Dendritic cell treated with granulocyte-macrophage colony-stimulating factor and Interleukin-4, amounts not matched to agents 40 ng/mL and 50 ng/mL, for 4 days (primary cell): ENCODE data around the gene SYT1.

Experiments used
- H3K27ac Mint-ChIP-seq: one replicate; pipeline ENCODE4 v1.8.0; 2022; ENCODE audit warnings: mild to moderate bottlenecking, mixed read lengths
- H3K27me3 Mint-ChIP-seq: one replicate; pipeline ENCODE4 v1.8.0; 2022; ENCODE audit warnings: mild to moderate bottlenecking, mixed read lengths
- H3K36me3 Mint-ChIP-seq: one replicate; pipeline ENCODE4 v1.8.0; 2022; ENCODE audit warnings: low read depth, mixed read lengths
- H3K4me1 Mint-ChIP-seq: one replicate; pipeline ENCODE4 v1.8.0; 2022; ENCODE audit warnings: low read depth, mixed read lengths
- H3K4me3 Mint-ChIP-seq: one replicate; pipeline ENCODE4 v1.8.0; 2022; ENCODE audit warnings: mild to moderate bottlenecking, moderate library complexity, mixed read lengths
- H3K9me3 Mint-ChIP-seq: one replicate; pipeline ENCODE4 v1.8.0; 2022; ENCODE audit warnings: mixed read lengths
- intact Hi-C: fragments of 100-400 bp; cut with micrococcal nuclease; formaldehyde crosslinking; loops from one replicate; pipeline ENCODE4 v1.15.0; 2022

SYT1 gene

DNA sequence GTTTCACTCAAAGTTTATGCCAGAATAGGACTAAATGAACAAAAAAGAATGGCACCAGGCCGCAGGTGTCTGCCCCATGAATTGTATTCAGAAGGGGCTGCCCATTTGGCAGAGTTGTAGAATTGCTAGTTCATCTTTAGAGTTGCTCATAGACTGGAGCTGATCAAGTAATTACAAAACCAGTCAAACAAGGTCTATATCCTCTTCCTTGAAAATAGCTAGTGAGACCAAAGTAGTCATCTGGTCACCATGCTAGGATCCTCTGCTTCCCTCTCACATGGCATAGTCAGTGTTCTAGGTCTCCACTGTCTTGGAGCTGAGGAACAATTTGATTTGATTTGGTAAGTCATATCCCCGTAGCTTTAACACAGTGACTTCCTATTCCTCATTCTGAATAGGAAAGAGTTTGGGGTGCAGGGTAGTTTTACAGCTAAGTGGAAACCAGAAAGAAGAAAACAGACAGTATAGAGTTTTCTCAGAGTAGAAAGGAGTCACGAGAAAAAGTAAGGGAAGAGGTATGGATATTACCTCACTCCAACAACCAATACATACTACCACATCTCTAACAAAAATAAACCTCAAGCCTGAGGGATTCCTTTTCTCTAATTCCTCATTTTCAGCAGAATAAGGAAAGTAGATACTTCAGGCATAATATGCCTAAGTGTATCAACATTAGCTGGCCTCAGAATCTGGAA, 574.1 kb downstream of the SYT1 start:
- H3K27me3 Mint-ChIP-seq: no peaks in the 10 kb centered on the region
- no peaks in the 10 kb centered on the region for H3K9me3 Mint-ChIP-seq
- no peak overlapping the region for H3K27ac Mint-ChIP-seq
- intact Hi-C loops: no loop called here
- H3K4me3 Mint-ChIP-seq: no peak overlapping the region
- H3K4me1 Mint-ChIP-seq: no peaks in the 10 kb centered on the region
- H3K36me3 Mint-ChIP-seq: no peaks in the 10 kb centered on the region

GRCh38 chr12:79439175-79439825, 574.7 kb downstream of the SYT1 start:
- intact Hi-C loops: no loop called here
- Mint-ChIP-seq H3K9me3 (no peaks in the 10 kb centered on the region), H3K4me3 (no peak overlapping the region), H3K4me1 (no peaks in the 10 kb centered on the region), H3K27me3 (no peaks in the 10 kb centered on the region), H3K36me3 (no peaks in the 10 kb centered on the region), H3K27ac (no peak overlapping the region)

GRCh38 chr12:79441534-79441933, 577.0 kb downstream of the SYT1 start:
- H3K4me3 Mint-ChIP-seq: no peak overlapping the region
- intact Hi-C loops: no loop called here
- H3K27ac Mint-ChIP-seq: no peak overlapping the region
- H3K4me1 Mint-ChIP-seq: no peaks in the 10 kb centered on the region
- no peaks in the 10 kb centered on the region for H3K27me3 Mint-ChIP-seq
- no peaks in the 10 kb centered on the region for H3K9me3 Mint-ChIP-seq
- H3K36me3 Mint-ChIP-seq: no peaks in the 10 kb centered on the region

- no peaks in the 10 kb centered on the region for H3K36me3 Mint-ChIP-seq
- no peak overlapping the region for H3K4me3 Mint-ChIP-seq
- no peaks in the 10 kb centered on the region for H3K4me1 Mint-ChIP-seq
- no peaks in the 10 kb centered on the region for H3K9me3 Mint-ChIP-seq
- no peak overlapping the region for H3K27ac Mint-ChIP-seq
- H3K27me3 Mint-ChIP-seq: no peaks in the 10 kb centered on the region
- intact Hi-C loops: no loop called here
These were observed 577.8 kb downstream of the SYT1 start for GRCh38 chr12:79442396-79442795.

DNA sequence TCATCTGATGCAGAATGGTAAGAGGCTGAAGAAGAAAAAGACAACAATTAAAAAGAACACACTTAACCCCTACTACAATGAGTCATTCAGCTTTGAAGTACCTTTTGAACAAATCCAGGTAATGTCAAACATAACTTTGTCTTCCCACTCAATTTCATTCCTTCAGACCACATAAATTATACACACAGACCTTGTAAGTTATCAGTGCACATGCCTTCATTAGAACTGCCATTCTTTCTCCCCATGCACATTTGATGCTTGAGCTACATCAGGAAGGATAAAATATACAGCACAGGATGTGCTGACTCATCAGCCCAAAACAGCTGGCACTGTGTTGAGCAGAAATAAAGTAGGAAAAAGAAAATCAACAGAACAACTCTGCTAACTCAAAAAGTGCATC, 579.5 kb downstream of the SYT1 start:
- H3K9me3 Mint-ChIP-seq: no peaks in the 10 kb centered on the region
- no peaks in the 10 kb centered on the region for H3K27me3 Mint-ChIP-seq
- no peaks in the 10 kb centered on the region for H3K36me3 Mint-ChIP-seq
- no peaks in the 10 kb centered on the region for H3K4me1 Mint-ChIP-seq
- no peak overlapping the region for H3K4me3 Mint-ChIP-seq
- intact Hi-C loops: no loop called here
- no peak overlapping the region for H3K27ac Mint-ChIP-seq

GRCh38 chr12:79448816-79449215, 584.2 kb downstream of the SYT1 start:
- Mint-ChIP-seq H3K4me3 (no peak overlapping the region), H3K36me3 (no peaks in the 10 kb centered on the region), H3K4me1 (no peaks in the 10 kb centered on the region), H3K27me3 (no peaks in the 10 kb centered on the region), H3K27ac (no peak overlapping the region), H3K9me3 (no peaks in the 10 kb centered on the region)
- intact Hi-C loops: no loop called here

DNA sequence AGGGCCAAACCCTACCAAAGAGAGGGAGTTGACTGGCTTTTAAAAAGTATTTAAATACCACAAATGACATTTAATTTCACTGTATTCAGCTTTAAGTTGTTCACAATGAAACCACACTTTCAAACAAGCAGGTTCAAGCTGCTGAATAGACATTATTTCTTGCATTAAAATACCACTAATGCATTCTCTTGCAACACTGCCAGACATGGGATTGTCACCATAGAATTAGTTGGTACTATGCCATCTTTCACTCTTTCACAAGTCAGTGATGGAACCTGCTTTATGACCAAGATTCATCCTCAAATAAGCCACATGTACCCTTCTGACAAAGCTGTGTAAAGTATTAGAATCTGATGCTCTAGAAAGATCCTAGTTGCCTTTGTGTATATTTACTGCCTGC, 586.8 kb downstream of the SYT1 start:
- Mint-ChIP-seq H3K27me3 (no peaks in the 10 kb centered on the region), H3K36me3 (no peaks in the 10 kb centered on the region)

GRCh38 chr12:79451978-79452377, 587.4 kb downstream of the SYT1 start:
- Mint-ChIP-seq H3K27me3 (no peaks in the 10 kb centered on the region), H3K36me3 (no peaks in the 10 kb centered on the region), H3K4me1 (no peaks in the 10 kb centered on the region), H3K9me3 (no peaks in the 10 kb centered on the region), H3K4me3 (no peak overlapping the region), H3K27ac (no peak overlapping the region)
- intact Hi-C loops: no loop called here

More for the DNA sequence above, 586.8 kb downstream of the SYT1 start:
- no peaks in the 10 kb centered on the region for H3K4me1 Mint-ChIP-seq
- no peak overlapping the region for H3K4me3 Mint-ChIP-seq
- no peaks in the 10 kb centered on the region for H3K9me3 Mint-ChIP-seq
- intact Hi-C loops: no loop called here
- H3K27ac Mint-ChIP-seq: no peak overlapping the region

- Mint-ChIP-seq H3K9me3 (no peaks in the 10 kb centered on the region), H3K27ac (no peak overlapping the region), H3K4me3 (no peak overlapping the region), H3K27me3 (no peaks in the 10 kb centered on the region), H3K36me3 (no peaks in the 10 kb centered on the region), H3K4me1 (no peaks in the 10 kb centered on the region)
- intact Hi-C loops: no loop called here
These were observed 588.3 kb downstream of the SYT1 start for GRCh38 chr12:79452906-79453305.

DNA sequence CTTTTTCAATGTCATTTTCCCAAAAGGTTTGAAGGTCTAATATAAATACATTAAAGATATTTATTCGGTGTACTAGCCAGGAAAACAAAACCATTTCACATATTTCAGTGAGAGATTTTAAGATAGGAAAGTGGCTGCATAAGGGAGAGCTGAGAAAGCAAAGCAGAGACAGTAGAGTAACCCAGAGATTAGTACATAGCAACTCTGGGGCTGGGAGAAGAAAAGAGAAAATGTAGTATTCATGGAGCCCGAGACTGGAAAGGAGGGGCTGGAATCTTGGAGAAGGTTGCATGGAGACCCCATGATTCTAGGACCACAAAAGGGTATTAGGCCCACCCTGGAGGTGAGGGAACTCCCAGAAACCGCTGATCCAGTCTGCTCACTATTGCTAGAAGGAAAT, 589.2 kb downstream of the SYT1 start:
- H3K27ac Mint-ChIP-seq: no peak overlapping the region
- no peaks in the 10 kb centered on the region for H3K4me1 Mint-ChIP-seq
- no peaks in the 10 kb centered on the region for H3K36me3 Mint-ChIP-seq
- H3K4me3 Mint-ChIP-seq: no peak overlapping the region
- intact Hi-C loops: no loop called here
- no peaks in the 10 kb centered on the region for H3K9me3 Mint-ChIP-seq
- H3K27me3 Mint-ChIP-seq: no peaks in the 10 kb centered on the region

- H3K27ac Mint-ChIP-seq: no peak overlapping the region
- no peaks in the 10 kb centered on the region for H3K9me3 Mint-ChIP-seq
- H3K4me1 Mint-ChIP-seq: no peaks in the 10 kb centered on the region
- intact Hi-C loops: no loop called here
- H3K4me3 Mint-ChIP-seq: no peak overlapping the region
- no peaks in the 10 kb centered on the region for H3K36me3 Mint-ChIP-seq
- H3K27me3 Mint-ChIP-seq: no peaks in the 10 kb centered on the region
These were observed 589.8 kb downstream of the SYT1 start for GRCh38 chr12:79454338-79454843.

GRCh38 chr12:79455286-79455685, 590.7 kb downstream of the SYT1 start:
- intact Hi-C loops: no loop called here
- Mint-ChIP-seq H3K4me1 (no peaks in the 10 kb centered on the region), H3K27ac (no peak overlapping the region), H3K4me3 (no peak overlapping the region), H3K36me3 (no peaks in the 10 kb centered on the region), H3K9me3 (no peaks in the 10 kb centered on the region), H3K27me3 (no peaks in the 10 kb centered on the region)

DNA sequence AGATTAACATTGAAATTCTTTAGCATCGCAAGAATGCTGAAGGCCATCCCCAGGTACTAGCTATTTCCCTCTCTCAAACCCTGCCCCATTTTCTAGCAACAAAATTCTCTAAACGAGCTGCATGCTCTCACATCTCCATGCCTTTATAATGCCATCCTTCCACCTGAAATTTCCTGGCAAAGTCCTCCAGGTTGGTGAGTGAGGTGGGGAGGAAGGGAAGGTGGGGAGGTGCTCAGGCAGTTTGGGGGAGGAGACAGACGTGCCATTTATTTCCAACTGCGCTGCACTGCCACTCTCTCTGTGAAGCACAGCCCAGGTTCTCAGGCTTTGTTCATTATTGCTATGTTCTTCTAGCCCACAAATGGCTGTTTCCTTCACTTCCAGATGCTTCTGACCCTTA, 617.7 kb downstream of the SYT1 start:
- no peak overlapping the region for H3K27ac Mint-ChIP-seq
- H3K4me3 Mint-ChIP-seq: no peak overlapping the region
- H3K27me3 Mint-ChIP-seq: no peaks in the 10 kb centered on the region
- no peaks in the 10 kb centered on the region for H3K4me1 Mint-ChIP-seq
- no peaks in the 10 kb centered on the region for H3K9me3 Mint-ChIP-seq
- intact Hi-C loops: no loop called here
- H3K36me3 Mint-ChIP-seq: no peaks in the 10 kb centered on the region

GRCh38 chr12:79482921-79483320, 618.3 kb downstream of the SYT1 start:
- Mint-ChIP-seq H3K4me1 (no peaks in the 10 kb centered on the region), H3K9me3 (no peaks in the 10 kb centered on the region), H3K4me3 (no peak overlapping the region), H3K27ac (no peak overlapping the region), H3K27me3 (no peaks in the 10 kb centered on the region), H3K36me3 (no peaks in the 10 kb centered on the region)
- intact Hi-C loops: no loop called here

DNA sequence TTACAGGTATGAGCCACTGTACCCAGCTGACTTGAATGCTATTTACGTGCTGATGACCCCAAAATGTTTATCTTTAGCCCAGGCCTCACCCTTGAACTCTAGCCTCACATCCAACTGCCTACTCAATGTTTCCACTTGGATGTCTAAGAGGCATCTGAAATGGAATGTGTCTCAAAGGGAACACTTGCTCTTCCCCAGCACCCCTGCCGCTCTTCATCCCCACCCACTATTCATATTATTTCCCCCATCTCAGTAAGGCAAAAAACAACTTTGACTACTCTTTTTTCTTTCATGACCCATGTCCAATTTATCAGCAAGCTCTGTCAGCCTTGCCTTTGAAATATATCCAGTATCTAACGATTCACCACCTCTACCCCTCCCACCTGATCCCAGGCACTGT, 621.6 kb downstream of the SYT1 start:
- no peak overlapping the region for H3K27ac Mint-ChIP-seq
- no peak overlapping the region for H3K4me3 Mint-ChIP-seq
- H3K4me1 Mint-ChIP-seq: no peaks in the 10 kb centered on the region
- H3K9me3 Mint-ChIP-seq: peaks cover 6% of the 10 kb centered on the region
- no peaks in the 10 kb centered on the region for H3K27me3 Mint-ChIP-seq
- intact Hi-C loops: no loop called here
- no peaks in the 10 kb centered on the region for H3K36me3 Mint-ChIP-seq
